Gastrocnemius medialis (tissue), 4 donors: ENCODE data around the gene ANKDD1A. TPM values are rescaled to one million over a fixed set of nuclear protein-coding genes. Genes with fewer than 3 reads are reported as not detected.
A peak's percentile ranks its signal among the peaks of the same experiment; 100 is the strongest.

Experiments
- ATAC-seq, 2 donors: fragments of 150-250 bp; one replicate each; pipeline ENCODE4 v1.9.1; 2016
- DNase-seq, 2 donors: peaks; one replicate each; pipeline ENCODE4 v3.0.0-alpha.2; 2019
- H3K27ac ChIP-seq, 4 donors: fragments of 200-600 bp; sonication (generic); 1 replicate in 1 of 4; 2 replicates in 3 of 4; pipeline ENCODE4 v1.5.1; 2016 to 2018; ENCODE audit warnings: mild to moderate bottlenecking in 2 of 4, moderate library complexity in 1 of 4
- H3K27me3 ChIP-seq, 3 donors: fragments of 200-600 bp; sonication (generic) in 2 of 3; 1 replicate in 1 of 3; 2 replicates in 2 of 3; pipeline versions ENCODE4 v1.5.1 to v1.6.0; 2016 to 2019; ENCODE audit warnings: mild to moderate bottlenecking in 1 of 3, moderate library complexity in 1 of 3
- H3K36me3 ChIP-seq, 2 donors: fragments of 200-600 bp; sonication (generic) in 1 of 2; one replicate each; pipeline ENCODE4 v1.5.1; 2017 to 2018
- H3K4me1 ChIP-seq, 2 donors: fragments of 200-600 bp; sonication (generic) in 1 of 2; one replicate each; pipeline ENCODE4 v1.5.1; 2016 to 2017; ENCODE audit warnings: mild to moderate bottlenecking in 2 of 2
- H3K4me3 ChIP-seq, 4 donors: fragments of 200-600 bp; sonication (generic) in 3 of 4; 1 replicate in 1 of 4; 2 replicates in 3 of 4; pipeline ENCODE4 v1.5.1; 2016 to 2019; ENCODE audit warnings: mild to moderate bottlenecking in 2 of 4
- H3K9me3 ChIP-seq, 3 donors: fragments of 200-600 bp; sonication (generic) in 2 of 3; 1 replicate in 1 of 3; 2 replicates in 2 of 3; pipeline ENCODE4 v1.5.1; 2016 to 2019
- POLR2A ChIP-seq, 2 donors: fragments of 450-650 bp; IDR thresholded peaks; one replicate each; pipeline ENCODE4 v1.6.1; 2017; ENCODE audit warnings: antibody characterized with exemption in 2 of 2, mild to moderate bottlenecking in 2 of 2, moderate library complexity in 2 of 2
- in situ Hi-C, 4 donors: fragments of 200-750 bp; cut with MboI; loops; one replicate each; pipeline versions ENCODE4 v1.15.0 to v1.8.0; 2017; ENCODE audit warnings: low sequenced_read_pairs in 4 of 4
- intact Hi-C: fragments of 100-400 bp; cut with DNase I; formaldehyde crosslinking; loops from one replicate; pipeline ENCODE4 v1.15.1; 2023; ENCODE audit warnings: low total_unique reads
- total RNA-seq, 4 donors: library from RNA; depleted of rRNA; stranded (reverse); fragments of >200 nt; gene quantifications; one replicate each; pipeline versions ENCODE4 v1.1.0 to v1.2.3, GENCODE V29; 2016
- TF ChIP-seq, protein P1 (sequence below), 5 experiments: fragments of 450-650 bp in 3 of 5; fragments of 200-600 bp in 2 of 5; sonication (generic) in 2 of 5; IDR thresholded peaks in 4 of 5; conservative IDR thresholded peaks in 1 of 5; 1 replicate in 4 of 5; 2 replicates in 1 of 5; pipeline ENCODE4 v1.5.1; 2016 to 2019; ENCODE audit warnings: antibody characterized with exemption in 5 of 5, mild to moderate bottlenecking in 3 of 5, moderate library complexity in 3 of 5

The ANKDD1A gene
- total RNA-seq, 4 donors from 2014 or later, result 0.11 to 0.39 (median 0.36) TPM; not detected in 1

DNA sequence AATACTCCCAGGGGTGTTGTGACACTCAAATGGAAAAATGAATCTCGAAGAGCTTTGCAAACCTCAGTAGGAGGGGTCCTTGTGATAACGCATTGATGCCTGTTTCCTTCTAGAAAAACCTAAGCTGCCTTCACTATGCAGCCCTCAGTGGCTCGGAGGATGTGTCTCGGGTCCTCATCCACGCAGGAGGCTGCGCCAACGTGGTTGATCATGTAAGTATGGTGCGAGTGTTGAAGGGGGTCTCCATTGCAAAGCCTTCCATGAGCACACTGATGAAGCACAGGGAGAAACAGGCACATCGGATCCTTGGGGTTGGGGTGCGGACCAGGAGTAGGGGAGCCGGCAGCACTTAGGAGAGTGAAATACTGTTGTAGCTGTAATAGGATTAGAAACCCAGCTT, 22.3 kb downstream of the ANKDD1A start:
- DNase-seq (no peak), ATAC-seq (no peak)
- no peaks in the 10 kb centered on the region for H3K36me3 ChIP-seq
- no peaks in the 10 kb centered on the region for H3K27me3 ChIP-seq
- TF ChIP-seq, protein P1, sequence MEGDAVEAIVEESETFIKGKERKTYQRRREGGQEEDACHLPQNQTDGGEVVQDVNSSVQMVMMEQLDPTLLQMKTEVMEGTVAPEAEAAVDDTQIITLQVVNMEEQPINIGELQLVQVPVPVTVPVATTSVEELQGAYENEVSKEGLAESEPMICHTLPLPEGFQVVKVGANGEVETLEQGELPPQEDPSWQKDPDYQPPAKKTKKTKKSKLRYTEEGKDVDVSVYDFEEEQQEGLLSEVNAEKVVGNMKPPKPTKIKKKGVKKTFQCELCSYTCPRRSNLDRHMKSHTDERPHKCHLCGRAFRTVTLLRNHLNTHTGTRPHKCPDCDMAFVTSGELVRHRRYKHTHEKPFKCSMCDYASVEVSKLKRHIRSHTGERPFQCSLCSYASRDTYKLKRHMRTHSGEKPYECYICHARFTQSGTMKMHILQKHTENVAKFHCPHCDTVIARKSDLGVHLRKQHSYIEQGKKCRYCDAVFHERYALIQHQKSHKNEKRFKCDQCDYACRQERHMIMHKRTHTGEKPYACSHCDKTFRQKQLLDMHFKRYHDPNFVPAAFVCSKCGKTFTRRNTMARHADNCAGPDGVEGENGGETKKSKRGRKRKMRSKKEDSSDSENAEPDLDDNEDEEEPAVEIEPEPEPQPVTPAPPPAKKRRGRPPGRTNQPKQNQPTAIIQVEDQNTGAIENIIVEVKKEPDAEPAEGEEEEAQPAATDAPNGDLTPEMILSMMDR (IDR thresholded peaks at IDR 0.05 in 4 of 5, conservative IDR thresholded peaks at IDR 0.05 in 1 of 5), result no peak
- no peaks in the 10 kb centered on the region for H3K9me3 ChIP-seq
- in situ Hi-C loops (no loop called here), intact Hi-C loops (no loop called here)
- H3K4me1 ChIP-seq, result no peaks in the 10 kb centered on the region
- no peak overlapping the region for H3K27ac ChIP-seq
- no peak overlapping the region for H3K4me3 ChIP-seq

DNA sequence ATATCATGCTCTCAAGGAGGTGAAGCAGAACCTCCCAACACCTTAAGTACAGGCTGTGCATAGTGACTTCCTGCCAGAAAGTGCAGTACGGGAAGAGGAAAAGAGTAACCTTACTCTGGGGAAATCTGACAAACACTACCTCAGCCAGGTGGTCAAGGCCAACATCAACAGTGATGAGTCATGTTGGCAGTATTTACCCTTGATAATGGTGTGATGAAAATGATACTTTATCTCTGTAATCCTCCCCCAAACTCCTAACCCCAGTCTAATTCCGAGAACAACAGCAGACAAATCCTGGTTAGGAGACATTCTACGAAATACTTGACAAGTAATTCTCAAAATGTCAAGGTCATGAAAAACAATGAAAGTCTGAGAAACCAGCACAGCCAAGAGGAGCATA, 26.5 kb downstream of the ANKDD1A start:
- Histone ChIP-seq H3K27me3 (no peaks in the 10 kb centered on the region), H3K36me3 (no peaks in the 10 kb centered on the region), H3K27ac (no peak overlapping the region), H3K4me3 (no peak overlapping the region), H3K9me3 (no peaks in the 10 kb centered on the region), H3K4me1 (no peaks in the 10 kb centered on the region)
- DNase-seq (no peak), ATAC-seq (peak in 1 of 2 donors; percentile 36)
- TF ChIP-seq, protein P1 (IDR thresholded peaks at IDR 0.05 in 4 of 5, conservative IDR thresholded peaks at IDR 0.05 in 1 of 5), result no peak
- TF ChIP-seq POLR2A (IDR thresholded peaks at IDR 0.05), result no peak
- in situ Hi-C loops (no loop called here), intact Hi-C loops (no loop called here)

DNA sequence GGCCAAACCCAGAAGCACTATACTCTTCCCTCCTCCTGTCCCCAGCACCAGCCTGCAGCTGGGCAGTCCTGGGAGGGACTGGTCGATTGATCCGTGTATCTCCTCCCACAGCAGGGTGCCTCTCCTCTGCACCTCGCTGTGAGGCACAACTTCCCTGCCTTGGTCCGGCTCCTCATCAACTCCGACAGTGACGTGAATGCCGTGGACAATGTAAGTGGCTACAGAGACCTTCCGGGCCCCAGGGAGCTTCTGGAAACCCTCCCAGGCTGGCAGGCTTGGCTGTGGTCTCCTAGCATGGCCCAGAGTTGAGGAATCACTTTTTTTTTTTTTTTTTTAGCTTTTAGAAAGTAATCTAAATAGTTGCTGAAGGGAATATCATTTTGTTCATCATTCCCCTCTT, 30.7 kb downstream of the ANKDD1A start:
- TF ChIP-seq, protein P1 (IDR thresholded peaks at IDR 0.05 in 4 of 5, conservative IDR thresholded peaks at IDR 0.05 in 1 of 5), result no peak
- TF ChIP-seq POLR2A (IDR thresholded peaks at IDR 0.05), result no peak
- H3K27me3 ChIP-seq, result no peaks in the 10 kb centered on the region
- H3K36me3 ChIP-seq, result no peaks in the 10 kb centered on the region
- H3K9me3 ChIP-seq, result no peaks in the 10 kb centered on the region
- H3K27ac ChIP-seq, result no peak overlapping the region
- in situ Hi-C loops, result no loop called here
- H3K4me3 ChIP-seq, result no peak overlapping the region
- ATAC-seq (no peak), DNase-seq (no peak)
- intact Hi-C loops, result no loop called here
- no peaks in the 10 kb centered on the region for H3K4me1 ChIP-seq

DNA sequence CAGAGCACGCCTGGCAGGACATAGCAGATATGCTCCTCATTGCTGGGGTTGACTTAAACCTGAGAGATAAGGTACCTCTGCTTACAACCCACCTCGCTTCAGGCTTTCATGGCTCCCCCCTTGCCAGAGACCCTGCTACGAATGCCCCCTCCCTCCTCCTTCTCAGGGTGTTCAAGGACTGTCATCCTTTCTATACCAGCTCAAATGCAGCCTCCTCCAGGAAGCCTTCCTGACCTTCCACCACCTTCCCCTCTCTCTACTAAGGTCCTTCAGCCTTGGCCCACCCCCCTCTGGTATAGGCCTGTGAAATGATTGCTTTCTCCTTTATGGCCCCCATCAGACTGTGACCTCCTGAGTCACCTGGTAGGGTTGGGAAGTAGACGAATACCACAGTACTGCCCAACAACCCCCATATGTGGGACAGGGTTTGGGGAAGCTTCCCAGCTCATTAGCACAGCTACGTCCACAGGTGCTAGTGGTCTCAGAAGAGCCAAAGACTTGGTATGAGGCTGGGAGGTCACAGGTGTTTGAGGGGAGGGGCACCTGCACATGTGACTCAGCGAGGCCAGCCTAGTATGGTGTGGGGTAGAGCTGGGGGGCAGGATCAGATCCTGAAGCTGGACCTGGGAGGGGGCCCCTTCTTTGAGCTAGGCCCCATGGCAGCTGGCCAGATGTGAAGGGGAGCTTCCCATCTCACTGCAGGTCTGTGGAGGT, 32.0 kb downstream of the ANKDD1A start:
- in situ Hi-C loops, result no loop called here

More for the DNA sequence above, 32.0 kb downstream of the ANKDD1A start:
- no peaks in the 10 kb centered on the region for H3K9me3 ChIP-seq
- DNase-seq, result no peak
- H3K27me3 ChIP-seq, result no peaks in the 10 kb centered on the region
- no peaks in the 10 kb centered on the region for H3K4me1 ChIP-seq
- intact Hi-C loops, result no loop called here
- H3K27ac ChIP-seq, result no peak overlapping the region
- ATAC-seq, result no peak
- TF ChIP-seq, protein P1 (IDR thresholded peaks at IDR 0.05 in 4 of 5, conservative IDR thresholded peaks at IDR 0.05 in 1 of 5), result no peak
- no peak for TF ChIP-seq POLR2A (IDR thresholded peaks at IDR 0.05)
- no peak overlapping the region for H3K4me3 ChIP-seq
- no peaks in the 10 kb centered on the region for H3K36me3 ChIP-seq
